Liver (tissue), 9 donors: Measurements from ENCODE around the gene MS4A2. TPM values are rescaled to one million over a fixed set of nuclear protein-coding genes. Genes with fewer than 3 reads are reported as not detected.

Experiments used
- DNase-seq: peaks from one replicate; pipeline ENCODE4 v3.0.0-alpha.2; 2017; ENCODE audit warnings: low spot score
- H3K27ac ChIP-seq, 2 donors: one replicate each; pipeline ENCODE4 v1.7.0; 2013; ENCODE audit warnings: inconsistent platforms in 2 of 2, low read length in 2 of 2, control low read depth in 1 of 2, low read depth in 1 of 2, mild to moderate bottlenecking in 1 of 2
- H3K27me3 ChIP-seq, 4 donors: one replicate each; pipeline versions ENCODE4 v1.6.1 to v1.7.0; 2013; ENCODE audit warnings: low read length in 3 of 4, inconsistent platforms in 1 of 4, mild to moderate bottlenecking in 1 of 4, moderate library complexity in 1 of 4; ENCODE audit not compliant: control insufficient read depth in 4 of 4, insufficient read depth in 4 of 4
- H3K36me3 ChIP-seq, 4 donors: one replicate each; pipeline versions ENCODE4 v1.6.1 to v1.7.0; 2013; ENCODE audit warnings: low read length in 3 of 4, mild to moderate bottlenecking in 3 of 4, low read depth in 1 of 4, moderate library complexity in 1 of 4; ENCODE audit not compliant: control insufficient read depth in 4 of 4, insufficient read depth in 3 of 4
- H3K4me1 ChIP-seq, 4 donors: one replicate each; pipeline versions ENCODE4 v1.6.1 to v1.7.0; 2013; ENCODE audit warnings: low read length in 3 of 4, mild to moderate bottlenecking in 3 of 4, moderate library complexity in 1 of 4; ENCODE audit not compliant: control insufficient read depth in 4 of 4, insufficient read depth in 4 of 4
- H3K4me3 ChIP-seq, 3 donors: one replicate each; pipeline versions ENCODE4 v1.6.1 to v1.7.0; 2013; ENCODE audit warnings: low read length in 3 of 3, control low read depth in 1 of 3, low read depth in 1 of 3, mild to moderate bottlenecking in 1 of 3
- H3K9ac ChIP-seq, 2 donors: one replicate each; pipeline ENCODE4 v1.7.0; 2013; ENCODE audit warnings: low read length in 2 of 2, mild to moderate bottlenecking in 2 of 2, moderate library complexity in 2 of 2, control low read depth in 1 of 2, low read depth in 1 of 2
- H3K9me3 ChIP-seq, 4 donors: one replicate each; pipeline versions ENCODE4 v1.6.1 to v1.7.0; 2013; ENCODE audit warnings: low read length in 3 of 4; ENCODE audit not compliant: control insufficient read depth in 4 of 4
- GABPA ChIP-seq, 2 donors: IDR thresholded peaks in 1 of 2; conservative IDR thresholded peaks in 1 of 2; 2 replicates each; pipeline ENCODE4 v1.6.1; 2016; ENCODE audit warnings: antibody characterized with exemption in 2 of 2, mild to moderate bottlenecking in 1 of 2, moderate library complexity in 1 of 2
- HNF4G ChIP-seq: IDR thresholded peaks from 2 replicates; pipeline ENCODE4 v1.6.1; 2016; ENCODE audit warnings: antibody characterized with exemption
- JUND ChIP-seq, 2 donors: IDR thresholded peaks; 2 replicates each; pipeline ENCODE4 v1.6.1; 2016; ENCODE audit warnings: antibody characterized with exemption in 2 of 2
- RAD21 ChIP-seq, 2 donors: IDR thresholded peaks; 2 replicates each; pipeline ENCODE4 v1.6.1; 2016; ENCODE audit warnings: antibody characterized with exemption in 2 of 2, mild to moderate bottlenecking in 2 of 2
- RXRA ChIP-seq, 2 donors: IDR thresholded peaks; 2 replicates each; pipeline ENCODE4 v1.6.1; 2017 to 2018; ENCODE audit warnings: antibody characterized with exemption in 2 of 2, mild to moderate bottlenecking in 1 of 2
- SP1 ChIP-seq: IDR thresholded peaks from 2 replicates; pipeline ENCODE4 v1.6.1; 2018; ENCODE audit warnings: antibody characterized with exemption, mild to moderate bottlenecking
- WGBS: extraction: QIAGEN DNeasy Blood & Tissue Kit; methylation state at CpG from one replicate; pipeline ENCODE4 v1.1.7; 2013; 5-methylcytosine and 5-hydroxymethylcytosine counted together
- polyA plus RNA-seq, 2 donors: library from polyadenylated mRNA; stranded (reverse) in 1 of 2; unstranded in 1 of 2; fragments of 200-250 nt in 1 of 2; fragments of >200 nt in 1 of 2; fragmentation: Nextera tagmentation in 1 of 2; extraction: Ambion mirVana in 1 of 2; gene quantifications; one replicate each; pipeline versions ENCODE4 v1.2.1 to v1.2.3, GENCODE V29; 2013 to 2015
- total RNA-seq, 2 donors: library from RNA; depleted of rRNA; stranded (reverse); fragments of >200 nt; gene quantifications; one replicate each; pipeline ENCODE4 v1.2.3, GENCODE V29; 2014
- TF ChIP-seq, protein P1 (sequence below): IDR thresholded peaks from 2 replicates; pipeline ENCODE4 v1.6.1; 2016; ENCODE audit warnings: antibody characterized with exemption, mild to moderate bottlenecking
- TF ChIP-seq, protein P2 (sequence below): IDR thresholded peaks from 2 replicates; pipeline ENCODE4 v1.6.1; 2016; ENCODE audit warnings: antibody characterized with exemption
- TF ChIP-seq, protein P3 (sequence below): fragments of 150-350 bp; IDR thresholded peaks from 2 replicates; pipeline ENCODE4 v1.5.1; 2017; ENCODE audit warnings: improper control_type of control experiment, low read depth, low read length; ENCODE audit not compliant: missing input control
- donor health status: healthy.
- donor health status: healthy.
- donor health status: healthy.
- donor health status: healthy.
- donor health status: healthy.

MS4A2 gene
- total and polyA plus RNA-seq, 4 donors = 0.08 to 0.37 (median 0.32) TPM; not detected in 1

DNA sequence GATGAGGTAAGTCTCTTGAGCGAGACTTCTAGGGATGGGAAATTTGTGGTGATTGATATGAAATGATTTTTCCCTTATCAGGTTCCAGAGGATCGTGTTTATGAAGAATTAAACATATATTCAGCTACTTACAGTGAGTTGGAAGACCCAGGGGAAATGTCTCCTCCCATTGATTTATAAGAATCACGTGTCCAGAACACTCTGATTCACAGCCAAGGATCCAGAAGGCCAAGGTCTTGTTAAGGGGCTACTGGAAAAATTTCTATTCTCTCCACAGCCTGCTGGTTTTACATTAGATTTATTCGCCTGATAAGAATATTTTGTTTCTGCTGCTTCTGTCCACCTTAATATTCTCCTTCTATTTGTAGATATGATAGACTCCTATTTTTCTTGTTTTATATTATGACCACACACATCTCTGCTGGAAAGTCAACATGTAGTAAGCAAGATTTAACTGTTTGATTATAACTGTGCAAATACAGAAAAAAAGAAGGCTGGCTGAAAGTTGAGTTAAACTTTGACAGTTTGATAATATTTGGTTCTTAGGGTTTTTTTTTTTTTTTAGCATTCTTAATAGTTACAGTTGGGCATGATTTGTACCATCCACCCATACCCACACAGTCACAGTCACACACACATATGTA is 7.1 kb downstream of the MS4A2 start:
- peaks cover 0 to 3% (median 0%) of the 10 kb centered on the region in 4 donors for H3K4me1 ChIP-seq
- H3K9me3 ChIP-seq = no peaks in the 10 kb centered on the region
- no peak overlapping the region for H3K27ac ChIP-seq
- no peaks in the 10 kb centered on the region for H3K36me3 ChIP-seq
- no peak for DNase-seq
- peak overlapping the region in 1 of 2 donors; percentile 47 for H3K9ac ChIP-seq
- no peaks in the 10 kb centered on the region for H3K27me3 ChIP-seq
- WGBS = 51% methylated on average over 4 of the region's 4 CpGs
- no peak overlapping the region for H3K4me3 ChIP-seq
- TF ChIP-seq, protein P1, sequence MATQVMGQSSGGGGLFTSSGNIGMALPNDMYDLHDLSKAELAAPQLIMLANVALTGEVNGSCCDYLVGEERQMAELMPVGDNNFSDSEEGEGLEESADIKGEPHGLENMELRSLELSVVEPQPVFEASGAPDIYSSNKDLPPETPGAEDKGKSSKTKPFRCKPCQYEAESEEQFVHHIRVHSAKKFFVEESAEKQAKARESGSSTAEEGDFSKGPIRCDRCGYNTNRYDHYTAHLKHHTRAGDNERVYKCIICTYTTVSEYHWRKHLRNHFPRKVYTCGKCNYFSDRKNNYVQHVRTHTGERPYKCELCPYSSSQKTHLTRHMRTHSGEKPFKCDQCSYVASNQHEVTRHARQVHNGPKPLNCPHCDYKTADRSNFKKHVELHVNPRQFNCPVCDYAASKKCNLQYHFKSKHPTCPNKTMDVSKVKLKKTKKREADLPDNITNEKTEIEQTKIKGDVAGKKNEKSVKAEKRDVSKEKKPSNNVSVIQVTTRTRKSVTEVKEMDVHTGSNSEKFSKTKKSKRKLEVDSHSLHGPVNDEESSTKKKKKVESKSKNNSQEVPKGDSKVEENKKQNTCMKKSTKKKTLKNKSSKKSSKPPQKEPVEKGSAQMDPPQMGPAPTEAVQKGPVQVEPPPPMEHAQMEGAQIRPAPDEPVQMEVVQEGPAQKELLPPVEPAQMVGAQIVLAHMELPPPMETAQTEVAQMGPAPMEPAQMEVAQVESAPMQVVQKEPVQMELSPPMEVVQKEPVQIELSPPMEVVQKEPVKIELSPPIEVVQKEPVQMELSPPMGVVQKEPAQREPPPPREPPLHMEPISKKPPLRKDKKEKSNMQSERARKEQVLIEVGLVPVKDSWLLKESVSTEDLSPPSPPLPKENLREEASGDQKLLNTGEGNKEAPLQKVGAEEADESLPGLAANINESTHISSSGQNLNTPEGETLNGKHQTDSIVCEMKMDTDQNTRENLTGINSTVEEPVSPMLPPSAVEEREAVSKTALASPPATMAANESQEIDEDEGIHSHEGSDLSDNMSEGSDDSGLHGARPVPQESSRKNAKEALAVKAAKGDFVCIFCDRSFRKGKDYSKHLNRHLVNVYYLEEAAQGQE = no peak
- TF ChIP-seq SP1 (no peak), JUND (IDR thresholded peaks at IDR 0.05) (no peak)
- TF ChIP-seq, protein P2, sequence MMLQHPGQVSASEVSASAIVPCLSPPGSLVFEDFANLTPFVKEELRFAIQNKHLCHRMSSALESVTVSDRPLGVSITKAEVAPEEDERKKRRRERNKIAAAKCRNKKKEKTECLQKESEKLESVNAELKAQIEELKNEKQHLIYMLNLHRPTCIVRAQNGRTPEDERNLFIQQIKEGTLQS = no peak

DNA sequence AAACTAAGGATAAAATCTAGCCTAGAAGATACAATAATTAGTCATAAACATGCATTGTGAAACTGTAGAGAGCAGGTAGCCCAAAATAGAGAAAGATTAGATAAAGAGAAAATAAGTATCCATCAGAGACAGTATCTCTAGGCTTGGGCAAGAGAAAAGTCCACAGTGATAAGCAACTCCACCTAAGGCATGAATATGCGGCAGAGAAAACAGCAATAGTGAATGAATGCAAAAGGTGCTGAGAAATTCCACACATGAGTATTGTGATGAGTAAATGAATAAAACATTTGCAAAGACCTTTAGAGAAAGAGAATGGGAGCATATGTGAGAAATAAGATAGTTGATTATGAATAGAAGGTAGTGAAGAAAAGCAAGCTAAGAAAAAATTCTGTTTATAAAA is 8.7 kb downstream of the MS4A2 start:
- Histone ChIP-seq H3K27ac (no peak overlapping the region), H3K9me3 (no peaks in the 10 kb centered on the region), H3K4me3 (no peak overlapping the region), H3K4me1 (peaks cover 0 to 3% (median 0%) of the 10 kb centered on the region in 4 donors), H3K9ac (no peak overlapping the region), H3K27me3 (no peaks in the 10 kb centered on the region), H3K36me3 (no peaks in the 10 kb centered on the region)
- no peak for DNase-seq
- TF ChIP-seq HNF4G (no peak), RAD21 (IDR thresholded peaks at IDR 0.05) (no peak), GABPA (IDR thresholded peaks at IDR 0.05 in 1 of 2, conservative IDR thresholded peaks at IDR 0.05 in 1 of 2) (no peak), RXRA (IDR thresholded peaks at IDR 0.05) (no peak)
- 91% methylated on average over 1 of the region's 1 CpG for WGBS

DNA sequence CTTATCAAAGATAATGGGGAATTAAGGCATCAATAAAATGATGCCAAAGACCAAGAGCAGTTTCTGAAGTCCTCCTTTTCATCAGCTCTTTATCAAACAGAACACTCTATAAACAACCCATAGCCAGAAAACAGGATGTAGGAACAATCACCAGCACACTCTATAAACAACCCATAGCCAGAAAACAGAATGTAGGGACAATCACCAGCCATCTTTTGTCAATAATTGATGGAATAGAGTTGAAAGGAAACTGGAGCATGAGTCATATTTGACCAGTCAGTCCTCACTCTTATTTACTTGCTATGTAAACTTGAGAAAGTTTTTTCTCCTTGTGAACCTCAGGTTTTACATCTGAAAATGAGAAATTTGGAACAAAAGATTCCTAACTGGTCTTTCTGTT is 10.0 kb downstream of the MS4A2 start:
- DNase-seq = no peak
- H3K36me3 ChIP-seq = no peaks in the 10 kb centered on the region
- no peaks in the 10 kb centered on the region for H3K27me3 ChIP-seq
- H3K9ac ChIP-seq = no peak overlapping the region
- TF ChIP-seq, protein P3, sequence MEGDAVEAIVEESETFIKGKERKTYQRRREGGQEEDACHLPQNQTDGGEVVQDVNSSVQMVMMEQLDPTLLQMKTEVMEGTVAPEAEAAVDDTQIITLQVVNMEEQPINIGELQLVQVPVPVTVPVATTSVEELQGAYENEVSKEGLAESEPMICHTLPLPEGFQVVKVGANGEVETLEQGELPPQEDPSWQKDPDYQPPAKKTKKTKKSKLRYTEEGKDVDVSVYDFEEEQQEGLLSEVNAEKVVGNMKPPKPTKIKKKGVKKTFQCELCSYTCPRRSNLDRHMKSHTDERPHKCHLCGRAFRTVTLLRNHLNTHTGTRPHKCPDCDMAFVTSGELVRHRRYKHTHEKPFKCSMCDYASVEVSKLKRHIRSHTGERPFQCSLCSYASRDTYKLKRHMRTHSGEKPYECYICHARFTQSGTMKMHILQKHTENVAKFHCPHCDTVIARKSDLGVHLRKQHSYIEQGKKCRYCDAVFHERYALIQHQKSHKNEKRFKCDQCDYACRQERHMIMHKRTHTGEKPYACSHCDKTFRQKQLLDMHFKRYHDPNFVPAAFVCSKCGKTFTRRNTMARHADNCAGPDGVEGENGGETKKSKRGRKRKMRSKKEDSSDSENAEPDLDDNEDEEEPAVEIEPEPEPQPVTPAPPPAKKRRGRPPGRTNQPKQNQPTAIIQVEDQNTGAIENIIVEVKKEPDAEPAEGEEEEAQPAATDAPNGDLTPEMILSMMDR = no peak
- no peak overlapping the region for H3K27ac ChIP-seq
- no peak overlapping the region for H3K4me3 ChIP-seq
- peaks cover 0 to 3% (median 0%) of the 10 kb centered on the region in 4 donors for H3K4me1 ChIP-seq
- H3K9me3 ChIP-seq = no peaks in the 10 kb centered on the region
